H1 (cell line): ENCODE measurements around the gene RAB44. TPM values are rescaled to one million over a fixed set of nuclear protein-coding genes. Genes with fewer than 3 reads are reported as not detected.

Experiments used
- CTCF ChIA-PET: fragments of 300-600 bp; sonication (Branson Sonifier 250); formaldehyde crosslinking; loops from one replicate; lab custom pipeline; 2021; ENCODE audit not compliant: partially characterized antibody; lab: Charles Lee
- POLR2A ChIA-PET: fragments of 300-600 bp; sonication (Branson Sonifier 250); formaldehyde crosslinking; loops from one replicate; lab custom pipeline; 2021; ENCODE audit warnings: inconsistent platforms; ENCODE audit not compliant: partially characterized antibody; lab: Charles Lee
- DNase-seq, 2 experiments: peaks; one replicate each; pipeline versions ENCODE4 v3.0.0 to v3.0.0-alpha.2; 2010 to 2022; ENCODE audit warnings: low spot score in 2 of 2, low read depth in 1 of 2, mixed read lengths in 1 of 2
- FAIRE-seq: peaks from 2 replicates; lab custom pipeline; 2011; peaks lifted over from hg19 to GRCh38; lab: Jason Lieb, UNC
- H2AFZ ChIP-seq: 2 replicates; pipeline ENCODE4 v1.8.1; 2012; ENCODE audit warnings: low read length, inconsistent platforms
- H2AK5ac ChIP-seq: 2 replicates; pipeline ENCODE4 v1.6.1; 2013; ENCODE audit warnings: low read depth, low read length
- H2BK120ac ChIP-seq: replicated peaks from 2 replicates; pipeline ENCODE3; 2013; ENCODE audit warnings: low read depth, low read length, inconsistent platforms
- H2BK12ac ChIP-seq: 2 replicates; pipeline ENCODE4 v1.6.1; 2013; ENCODE audit warnings: low read depth, low read length
- H2BK15ac ChIP-seq: 2 replicates; pipeline ENCODE4 v1.6.1; 2013; ENCODE audit warnings: low read length
- H2BK20ac ChIP-seq: 2 replicates; pipeline ENCODE4 v1.6.1; 2013; ENCODE audit warnings: low read length
- H2BK5ac ChIP-seq: 2 replicates; pipeline ENCODE4 v1.6.1; 2013; ENCODE audit warnings: low read depth, low read length
- H3K14ac ChIP-seq: 2 replicates; pipeline ENCODE4 v1.6.1; 2013; ENCODE audit warnings: inconsistent platforms; ENCODE audit not compliant: insufficient read length
- H3K18ac ChIP-seq: 2 replicates; pipeline ENCODE4 v1.6.1; 2013; ENCODE audit warnings: low read length; ENCODE audit errors: extremely low read depth
- H3K23ac ChIP-seq: 2 replicates; pipeline ENCODE4 v1.6.1; 2013; ENCODE audit warnings: inconsistent platforms; ENCODE audit not compliant: insufficient read length
- H3K23me2 ChIP-seq: 2 replicates; pipeline ENCODE4 v1.6.1; 2013; ENCODE audit warnings: low read depth, low read length
- H3K27ac ChIP-seq: 2 replicates; pipeline ENCODE4 v1.6.1; 2011; ENCODE audit warnings: low read depth, low read length, inconsistent platforms
- H3K27me3 ChIP-seq, 4 experiments: replicated peaks in 1 of 4; 1 replicate in 1 of 4; 2 replicates in 3 of 4; pipeline versions ENCODE4 v1.6.1 to v1.8.1; 2011 to 2013; ENCODE audit warnings: low read length in 3 of 4, mild to moderate bottlenecking in 3 of 4, inconsistent platforms in 2 of 4, mixed read lengths in 2 of 4, moderate library complexity in 1 of 4; ENCODE audit not compliant: control insufficient read depth in 3 of 4, insufficient read depth in 3 of 4; ENCODE audit errors: extremely low read depth in 1 of 4
- H3K36me3 ChIP-seq, 4 experiments: 2 replicates each; pipeline versions ENCODE4 v1.6.1 to v1.8.1; 2011 to 2013; ENCODE audit warnings: mild to moderate bottlenecking in 4 of 4, low read length in 3 of 4, moderate library complexity in 2 of 4, control low read depth in 1 of 4, inconsistent platforms in 1 of 4; ENCODE audit not compliant: insufficient read depth in 4 of 4, control insufficient read depth in 2 of 4
- H3K4ac ChIP-seq: replicated peaks from 2 replicates; pipeline ENCODE3; 2013; ENCODE audit warnings: low read length, low read depth, mixed read lengths, inconsistent platforms; ENCODE audit not compliant: insufficient read length
- H3K4me1 ChIP-seq, 4 experiments: replicated peaks in 1 of 4; 1 replicate in 1 of 4; 2 replicates in 3 of 4; pipeline versions ENCODE4 v1.6.1 to v1.8.1; 2011 to 2013; ENCODE audit warnings: low read length in 3 of 4, inconsistent platforms in 2 of 4, mixed read lengths in 1 of 4; ENCODE audit not compliant: insufficient read depth in 4 of 4, control insufficient read depth in 3 of 4
- H3K4me2 ChIP-seq, 2 experiments: 2 replicates each; pipeline versions ENCODE4 v1.6.1 to v1.8.1; 2011 to 2013; ENCODE audit warnings: low read depth in 2 of 2, low read length in 2 of 2, control low read depth in 1 of 2, inconsistent platforms in 1 of 2, mild to moderate bottlenecking in 1 of 2; ENCODE audit not compliant: insufficient read depth in 1 of 2
- H3K4me3 ChIP-seq, 4 experiments: fragments of 200-600, 300-600 bp in 1 of 4; sonication (generic), shearing (Covaris generic), sonication (Bioruptor Twin) in 1 of 4; 2 replicates each; pipeline versions ENCODE4 v1.5.1 to v1.8.1; 2011 to 2016; ENCODE audit warnings: low read length in 4 of 4, low read depth in 3 of 4, control low read depth in 2 of 4, inconsistent platforms in 2 of 4, mild to moderate bottlenecking in 2 of 4, mixed read lengths in 1 of 4, moderate library complexity in 1 of 4; ENCODE audit not compliant: insufficient read depth in 2 of 4; ENCODE audit errors: extremely low read depth in 1 of 4
- H3K56ac ChIP-seq: replicated peaks from 2 replicates; pipeline ENCODE3; 2013; ENCODE audit warnings: low read depth, mild to moderate bottlenecking, mixed read lengths, low read length, inconsistent platforms; ENCODE audit not compliant: insufficient read length
- H3K79me1 ChIP-seq: 2 replicates; pipeline ENCODE4 v1.6.1; 2013; ENCODE audit warnings: low read depth, low read length, control low read depth
- H3K79me2 ChIP-seq, 2 experiments: 2 replicates each; pipeline versions ENCODE4 v1.6.1 to v1.8.1; 2012 to 2013; ENCODE audit warnings: low read length in 2 of 2, mild to moderate bottlenecking in 2 of 2, inconsistent platforms in 1 of 2; ENCODE audit not compliant: insufficient read depth in 2 of 2, control insufficient read depth in 1 of 2
- H3K9ac ChIP-seq, 4 experiments: replicated peaks in 1 of 4; 1 replicate in 1 of 4; 2 replicates in 3 of 4; pipeline versions ENCODE4 v1.6.1 to v1.8.1; 2011 to 2013; ENCODE audit warnings: low read depth in 3 of 4, low read length in 3 of 4, control low read depth in 2 of 4, mild to moderate bottlenecking in 2 of 4, moderate library complexity in 2 of 4, inconsistent platforms in 1 of 4; ENCODE audit errors: extremely low read depth in 1 of 4
- H3K9me3 ChIP-seq, 2 experiments: 2 replicates each; pipeline versions ENCODE4 v1.6.1 to v1.8.1; 2012 to 2013; ENCODE audit warnings: mild to moderate bottlenecking in 2 of 2, moderate library complexity in 2 of 2, control low read depth in 1 of 2, inconsistent platforms in 1 of 2, low read depth in 1 of 2, low read length in 1 of 2, mixed read lengths in 1 of 2; ENCODE audit not compliant: insufficient read depth in 2 of 2
- H4K20me1 ChIP-seq, 2 experiments: replicated peaks in 1 of 2; 2 replicates each; pipeline versions ENCODE3 to v1.8.1; 2011 to 2013; ENCODE audit warnings: inconsistent platforms in 2 of 2, low read length in 2 of 2, mild to moderate bottlenecking in 1 of 2; ENCODE audit not compliant: insufficient read depth in 2 of 2, control insufficient read depth in 1 of 2
- H4K5ac ChIP-seq: 2 replicates; pipeline ENCODE4 v1.6.1; 2013; ENCODE audit warnings: low read length, low read depth, mixed read lengths, inconsistent platforms; ENCODE audit not compliant: insufficient read length
- H4K8ac ChIP-seq: 2 replicates; pipeline ENCODE4 v1.8.0; 2013; ENCODE audit warnings: mild to moderate bottlenecking, moderate library complexity, low read length, inconsistent platforms; ENCODE audit not compliant: insufficient read depth; ENCODE audit errors: extremely low read depth
- H4K91ac ChIP-seq: replicated peaks from 2 replicates; pipeline ENCODE3; 2013; ENCODE audit warnings: low read length, mixed read lengths, inconsistent platforms; ENCODE audit not compliant: insufficient read length
- CEBPB ChIP-seq: IDR thresholded peaks from 2 replicates; pipeline ENCODE4 v1.6.1; 2012; ENCODE audit warnings: low read depth, low read length
- CHD2 ChIP-seq: IDR thresholded peaks from 2 replicates; pipeline ENCODE4 v1.6.1; 2012; ENCODE audit warnings: low read length, improper control_type of control experiment
- E2F6 ChIP-seq: IDR thresholded peaks from 2 replicates; pipeline ENCODE4 v1.6.1; 2012; ENCODE audit warnings: inconsistent platforms
- GABPA ChIP-seq: IDR thresholded peaks from 2 replicates; pipeline ENCODE4 v1.6.1; 2011; ENCODE audit warnings: mild to moderate bottlenecking, low read length, moderate library complexity, borderline replicate concordance; ENCODE audit not compliant: insufficient read depth
- POLR2A ChIP-seq, 2 experiments: IDR thresholded peaks; 1 replicate in 1 of 2; 2 replicates in 1 of 2; pipeline ENCODE4 v1.6.1; 2011; ENCODE audit warnings: low read depth in 2 of 2, low read length in 2 of 2, mild to moderate bottlenecking in 2 of 2; ENCODE audit errors: control extremely low read depth in 1 of 2
- POU5F1 ChIP-seq: IDR thresholded peaks from 2 replicates; pipeline ENCODE4 v1.6.1; 2011; ENCODE audit warnings: low read depth, mild to moderate bottlenecking, low read length, moderate library complexity
- SIX5 ChIP-seq: IDR thresholded peaks from 2 replicates; pipeline ENCODE4 v1.6.1; 2011; ENCODE audit warnings: mild to moderate bottlenecking, low read depth, low read length
- SP2 ChIP-seq: IDR thresholded peaks from 2 replicates; pipeline ENCODE4 v1.6.1; 2012; ENCODE audit warnings: mild to moderate bottlenecking, low read length, inconsistent platforms
- WGBS, 2 experiments: shearing (Covaris generic) in 1 of 2; methylation state at CpG; one replicate each; pipeline versions ENCODE4 v1.1.6 to v1.1.7; 2013 to 2015; ENCODE audit warnings: low lambda C conversion rate in 2 of 2, mixed read lengths in 2 of 2, inconsistent platforms in 1 of 2, low coverage in 1 of 2, missing lambda C conversion rate in 1 of 2; ENCODE audit not compliant: insufficient replicate concordance in 2 of 2, insufficient coverage in 1 of 2, insufficient read length in 1 of 2; ENCODE audit errors: extremely low coverage in 1 of 2, missing lambda C conversion rate in 1 of 2; 5-methylcytosine and 5-hydroxymethylcytosine counted together
- polyA plus RNA-seq, 7 experiments: library from polyadenylated mRNA; depleted of rRNA in 3 of 7; stranded (reverse) in 5 of 7; unstranded in 2 of 7; fragments of >200 nt in 5 of 7; fragments of 200-250 nt in 2 of 7; gene quantifications; 1 replicate in 5 of 7; 2 replicates in 1 of 7; 4 replicates in 1 of 7; pipeline versions ENCODE4 v1.2.1 to v1.2.3, GENCODE V29; 2011 to 2013; ENCODE audit warnings: missing spikeins in 2 of 7, mixed read lengths in 2 of 7
- total RNA-seq: library from RNA; stranded (reverse); fragmentation: NEBNext Ultra II Directional; extraction: Animal tissue kit (Norgen Biotek cat#: 25700); gene quantifications from 2 replicates; pipeline ENCODE4 v1.2.1, GENCODE V29; 2021

Gene RAB44
- total and polyA plus RNA-seq, 2 of the 8 experiments (the other 6 are each of a cell fraction or from before 2014, with no cell fraction given), result 0.02 TPM; not detected in 1

DNA sequence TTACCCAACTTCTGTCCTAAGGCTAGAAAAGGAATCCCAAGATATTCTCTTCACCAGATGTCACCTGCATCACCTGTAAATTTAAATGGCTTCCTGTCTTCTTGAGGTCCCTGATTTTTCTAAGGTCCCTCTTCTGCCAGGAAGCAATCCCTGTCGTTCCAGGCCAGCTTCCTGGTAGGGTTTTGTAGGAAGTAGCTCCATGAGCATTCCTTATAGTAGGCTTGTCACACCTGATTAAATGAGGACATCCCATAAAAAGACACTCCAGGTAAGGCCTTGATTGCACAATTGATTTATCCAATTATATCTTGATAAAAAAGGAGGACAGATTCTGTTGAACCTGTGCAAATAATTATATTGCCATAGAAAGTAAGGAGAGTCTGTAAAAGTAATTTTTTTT, 8.7 kb downstream of the RAB44 start:
- no peak overlapping the region for H3K4me3 ChIP-seq
- no peak overlapping the region for H3K4me2 ChIP-seq
- DNase-seq (no peak), FAIRE-seq (no peak)
- no peak overlapping the region for H2AK5ac ChIP-seq
- no peak overlapping the region for H3K14ac ChIP-seq
- no peak overlapping the region for H2AFZ ChIP-seq
- no peaks in the 10 kb centered on the region for H3K9me3 ChIP-seq
- H3K79me2 ChIP-seq, result no peaks in the 10 kb centered on the region
- H2BK15ac ChIP-seq, result no peak overlapping the region
- no peak overlapping the region for H2BK20ac ChIP-seq
- no peaks in the 10 kb centered on the region for H3K4me1 ChIP-seq
- no peak overlapping the region for H2BK5ac ChIP-seq
- no peaks in the 10 kb centered on the region for H3K23me2 ChIP-seq
- H3K18ac ChIP-seq, result no peak overlapping the region
- no peak overlapping the region for H2BK120ac ChIP-seq
- TF ChIP-seq POU5F1 (no peak), SP2 (no peak), CHD2 (no peak), SIX5 (no peak), CEBPB (no peak), GABPA (no peak), POLR2A (IDR thresholded peaks at IDR 0.05; ENCODE audit: control extremely low read depth in 1 of 2, low read depth in 2 of 2, low read length in 2 of 2) (no peak), E2F6 (no peak)
- ChIA-PET POLR2A (interaction anchor here (0.7 to 1.5 kb wide), 5 partner anchors 9 to 271 kb away, joined by 3 to 5 read pairs (median 4); no protein-coding TSS in a partner anchor), CTCF (interaction anchor here (0.6 to 8.6 kb wide), 11 partner anchors 8 to 321 kb away, joined by 3 to 52 read pairs (median 4); partner anchors contain the start of gene RAB44)
- no peak overlapping the region for H3K56ac ChIP-seq
- H4K5ac ChIP-seq, result no peak overlapping the region
- H3K27ac ChIP-seq, result no peak overlapping the region
- no peaks in the 10 kb centered on the region for H4K20me1 ChIP-seq
- H3K9ac ChIP-seq, result no peak overlapping the region
- no peak overlapping the region for H3K23ac ChIP-seq
- H2BK12ac ChIP-seq, result no peak overlapping the region
- 72% methylated on average over 1 of the region's 1 CpG; no CpG with 5 or more reads in 1 of the 2 experiments for WGBS, 2 experiments
- H3K4ac ChIP-seq, result no peak overlapping the region
- no peak overlapping the region for H4K8ac ChIP-seq
- no peaks in the 10 kb centered on the region for H3K27me3 ChIP-seq
- H3K36me3 ChIP-seq, result no peaks in the 10 kb centered on the region
- H4K91ac ChIP-seq, result no peak overlapping the region
- no peaks in the 10 kb centered on the region for H3K79me1 ChIP-seq
